Natural killer cell treated with Interleukin-12 subunit alpha and Interleukin-12 subunit beta and Interleukin-15 and Interleukin-18, amount 100 ng/mL, for 72 hours (primary cell): Measurements from ENCODE around the gene KLHDC9. TPM values are rescaled to one million over a fixed set of nuclear protein-coding genes. Genes with fewer than 3 reads are reported as not detected.
"Not testable (repeated sequence)": the region's sequence is repeated elsewhere in the genome, so short reads cannot be mapped to it uniquely, and the experiment has no call there.

Experiments
- ATAC-seq, 2 donors: fragments of 150-1000 bp; cut with Tn5 transposase in 1 of 2; sonication (Bioruptor Pico), chemical (Tn5 transposase) in 1 of 2; 2 replicates each; pipeline ENCODE4 v1.10.0; 2021
- DNase-seq: peaks from one replicate; pipeline ENCODE4 v3.0.0; 2022; ENCODE audit warnings: low spot score
- H3K27ac Mint-ChIP-seq, 2 donors: 1 replicate in 1 of 2; 2 replicates in 1 of 2; pipeline ENCODE4 v1.8.0; 2022; ENCODE audit warnings: mixed read lengths in 2 of 2, mild to moderate bottlenecking in 1 of 2, moderate library complexity in 1 of 2
- H3K27me3 Mint-ChIP-seq, 2 donors: 1 replicate in 1 of 2; 2 replicates in 1 of 2; pipeline ENCODE4 v1.8.0; 2022; ENCODE audit warnings: mixed read lengths in 2 of 2
- H3K36me3 Mint-ChIP-seq: one replicate; pipeline ENCODE4 v1.8.0; 2022; ENCODE audit warnings: mixed read lengths
- H3K4me1 Mint-ChIP-seq, 2 donors: 1 replicate in 1 of 2; 2 replicates in 1 of 2; pipeline ENCODE4 v1.8.0; 2022; ENCODE audit warnings: low read depth in 2 of 2, mixed read lengths in 2 of 2, mild to moderate bottlenecking in 1 of 2
- H3K4me3 Mint-ChIP-seq: one replicate; pipeline ENCODE4 v1.8.0; 2022; ENCODE audit warnings: mixed read lengths
- H3K9me3 Mint-ChIP-seq: 2 replicates; pipeline ENCODE4 v1.8.0; 2022; ENCODE audit warnings: mixed read lengths
- total RNA-seq, 2 donors: library from RNA; stranded (reverse); gene quantifications; one replicate each; pipeline ENCODE4 v1.2.3, GENCODE V29; 2022

KLHDC9 gene, protein sequence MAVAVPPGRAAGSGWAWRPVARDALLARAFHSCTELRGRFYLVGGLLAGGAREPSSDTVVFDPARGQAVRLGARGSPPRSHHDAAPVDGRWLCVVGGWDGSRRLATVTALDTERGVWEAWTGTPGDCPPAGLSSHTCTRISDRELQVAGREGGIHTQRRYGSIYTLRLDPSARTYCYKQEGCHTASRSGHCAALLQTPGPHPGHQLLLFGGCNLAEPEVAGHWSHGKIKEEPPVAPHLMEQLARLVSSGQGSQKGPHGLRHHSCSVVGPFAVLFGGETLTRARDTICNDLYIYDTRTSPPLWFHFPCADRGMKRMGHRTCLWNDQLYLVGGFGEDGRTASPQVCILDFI
- total RNA-seq = under 1 TPM in 1 of 2 donors, not detected in 1; 0.64 TPM

- ATAC-seq (peak; percentile 87 to 89), DNase-seq (peak; percentile 92)
- Mint-ChIP-seq H3K4me3 (peak within 1 kb of the TSS; percentile 94), H3K27ac (peak within 1 kb of the TSS; percentile 78 to 98), H3K36me3 (no peaks in the 10 kb centered on the region), H3K27me3 (no peaks in the 10 kb centered on the region), H3K4me1 (peaks cover 20 to 26% of the 10 kb centered on the region in 2 donors), H3K9me3 (no peaks in the 10 kb centered on the region)
Observed at GRCh38 chr1:161098210-161099068, at the start of gene KLHDC9. TSS of gene KLHDC9 (plus strand) at chr1:161098361. CDS start at chr1:161098536, 175 bp downstream.

DNA sequence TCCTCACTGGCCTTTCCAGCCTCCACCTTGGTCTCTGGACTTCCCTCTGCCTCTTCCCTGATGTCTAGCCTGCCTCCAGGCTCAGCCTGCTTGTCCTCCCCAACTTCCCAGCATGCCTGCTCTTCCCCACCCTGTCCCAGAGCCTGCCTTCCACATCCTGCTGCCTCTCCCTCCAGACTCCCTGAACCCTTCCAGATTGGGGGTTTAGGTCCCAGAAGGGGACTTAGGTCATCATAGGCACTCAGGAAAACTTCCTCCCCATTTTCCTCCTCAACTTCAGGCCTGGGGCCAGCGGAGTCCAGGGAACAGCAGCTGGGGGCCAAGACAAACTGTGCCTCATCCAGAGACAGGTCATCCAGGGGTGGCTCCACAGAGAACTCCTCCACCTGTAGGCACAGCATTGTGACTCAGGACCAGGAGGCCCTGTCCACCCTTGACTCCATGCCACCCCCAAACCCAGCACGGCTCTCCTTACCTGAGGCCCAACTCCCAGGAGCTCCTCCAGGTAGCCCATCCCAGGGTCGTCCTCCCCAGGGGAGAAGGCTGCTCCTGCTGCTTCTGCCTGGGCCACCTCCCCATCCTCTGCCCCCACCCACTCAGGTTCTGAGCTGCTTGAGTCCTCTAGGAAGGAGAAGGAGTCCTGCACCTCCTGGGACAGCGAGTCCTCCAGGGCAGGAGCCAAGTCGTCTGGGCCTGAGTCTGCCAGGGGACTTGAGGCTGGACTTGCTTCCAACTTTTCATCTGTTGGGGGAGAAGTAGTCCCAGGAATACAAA lies 49.0 kb upstream of the KLHDC9 start:
- H3K9me3 Mint-ChIP-seq = no peaks in the 10 kb centered on the region
- peaks cover 48 to 57% of the 10 kb centered on the region in 2 donors for H3K4me1 Mint-ChIP-seq
- DNase-seq (no peak), ATAC-seq (no peak)
- H3K27me3 Mint-ChIP-seq = no peaks in the 10 kb centered on the region
- peak overlapping the region; percentile 49 to 97 for H3K27ac Mint-ChIP-seq
- H3K36me3 Mint-ChIP-seq = peaks cover 43% of the 10 kb centered on the region
- peak overlapping the region; percentile 12 for H3K4me3 Mint-ChIP-seq

GRCh38 chr1:161051219-161051618 lies 46.9 kb upstream of the KLHDC9 start:
- H3K27me3 Mint-ChIP-seq = no peaks in the 10 kb centered on the region
- H3K4me3 Mint-ChIP-seq = no peak overlapping the region
- peak overlapping the region in 1 of 2 donors; percentile 64 for H3K27ac Mint-ChIP-seq
- ATAC-seq = no peak
- DNase-seq = no peak
- peaks cover 39 to 46% of the 10 kb centered on the region in 2 donors for H3K4me1 Mint-ChIP-seq
- H3K9me3 Mint-ChIP-seq = no peaks in the 10 kb centered on the region
- H3K36me3 Mint-ChIP-seq = peaks cover 34% of the 10 kb centered on the region

DNA sequence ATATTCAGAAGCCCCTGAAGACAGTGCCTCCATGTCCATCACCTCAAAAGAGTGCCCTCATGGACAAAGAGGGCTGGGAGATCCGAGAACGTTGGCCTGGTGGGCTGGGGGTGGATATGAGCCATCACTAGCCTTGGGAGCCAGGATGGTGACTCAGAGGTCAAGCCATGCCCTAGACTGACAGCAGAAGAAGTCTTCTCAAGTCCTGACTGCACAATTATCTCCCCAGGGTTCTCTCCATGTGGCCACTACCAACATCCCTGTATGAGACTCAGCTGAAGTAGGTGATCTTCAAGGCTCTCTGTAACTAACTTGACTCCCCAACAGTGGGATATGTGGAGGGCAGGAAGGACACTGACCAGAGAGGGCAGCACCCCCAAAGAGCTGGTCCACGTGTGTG lies 45.3 kb upstream of the KLHDC9 start:
- no peak overlapping the region for H3K4me3 Mint-ChIP-seq
- H3K36me3 Mint-ChIP-seq = peaks cover 40% of the 10 kb centered on the region
- ATAC-seq (no peak), DNase-seq (no peak)
- H3K4me1 Mint-ChIP-seq = peaks cover 33 to 44% of the 10 kb centered on the region in 2 donors
- no peaks in the 10 kb centered on the region for H3K9me3 Mint-ChIP-seq
- H3K27me3 Mint-ChIP-seq = no peaks in the 10 kb centered on the region
- H3K27ac Mint-ChIP-seq = peak overlapping the region; percentile 42 to 47

DNA sequence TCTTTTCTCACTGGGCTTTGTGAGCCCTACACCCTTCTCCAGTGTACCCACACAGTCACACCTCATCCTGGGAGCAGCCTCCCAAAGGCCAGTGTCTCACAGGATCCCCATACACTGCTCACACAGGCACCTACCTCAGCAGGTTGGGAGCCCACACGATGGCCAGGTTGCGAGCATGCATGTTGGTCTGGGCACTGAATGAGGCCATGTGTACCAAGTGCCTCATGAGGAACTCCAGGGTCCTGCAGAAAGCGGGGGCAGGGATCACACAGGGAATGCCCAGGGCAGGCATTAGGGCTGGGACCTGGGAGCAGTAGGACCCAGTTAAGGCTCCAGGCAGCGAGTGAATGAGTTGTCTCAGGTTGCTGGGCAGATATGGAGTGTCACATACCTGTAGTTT lies 43.9 kb upstream of the KLHDC9 start:
- Mint-ChIP-seq H3K4me3 (no peak overlapping the region), H3K4me1 (peaks cover 29 to 36% of the 10 kb centered on the region in 2 donors), H3K36me3 (peaks cover 33% of the 10 kb centered on the region), H3K27me3 (no peaks in the 10 kb centered on the region), H3K9me3 (no peaks in the 10 kb centered on the region), H3K27ac (no peak overlapping the region)
- no peak for ATAC-seq
- no peak for DNase-seq

DNA sequence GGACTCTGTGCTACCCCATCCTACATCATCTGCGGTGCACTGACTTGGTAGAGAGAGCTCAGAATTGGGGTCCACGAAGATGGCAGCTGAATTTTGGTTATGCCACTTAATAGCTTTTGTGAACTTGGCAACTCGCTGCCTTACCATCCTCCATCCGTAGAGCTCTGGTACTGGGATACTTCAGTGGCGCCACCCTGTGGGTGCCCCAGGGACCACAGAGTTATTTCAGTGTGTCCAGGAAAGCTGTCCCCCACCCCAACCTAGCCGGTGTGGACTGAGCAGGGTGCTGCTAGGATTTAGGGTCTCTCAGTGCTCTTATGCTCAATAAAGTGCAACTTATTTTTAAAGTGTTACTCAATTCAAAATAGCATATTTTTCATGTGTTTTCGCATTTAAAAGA lies 43.4 kb upstream of the KLHDC9 start:
- peaks cover 33% of the 10 kb centered on the region for H3K36me3 Mint-ChIP-seq
- H3K27ac Mint-ChIP-seq = no peak overlapping the region
- ATAC-seq (no peak), DNase-seq (no peak)
- no peaks in the 10 kb centered on the region for H3K9me3 Mint-ChIP-seq
- no peaks in the 10 kb centered on the region for H3K27me3 Mint-ChIP-seq
- H3K4me3 Mint-ChIP-seq = no peak overlapping the region
- H3K4me1 Mint-ChIP-seq = peaks cover 35 to 41% of the 10 kb centered on the region in 2 donors

- Mint-ChIP-seq H3K4me1 (peaks cover 45 to 47% of the 10 kb centered on the region in 2 donors), H3K36me3 (peaks cover 19% of the 10 kb centered on the region), H3K27me3 (no peaks in the 10 kb centered on the region), H3K4me3 (no peak overlapping the region), H3K27ac (peak overlapping the region; percentile 67 to 86), H3K9me3 (no peaks in the 10 kb centered on the region)
- DNase-seq = no peak
- no peak for ATAC-seq
Observed at GRCh38 chr1:161059293-161059692, 38.9 kb upstream of the KLHDC9 start.

GRCh38 chr1:161061419-161061818 lies 36.7 kb upstream of the KLHDC9 start:
- peaks cover 20% of the 10 kb centered on the region for H3K36me3 Mint-ChIP-seq
- no peaks in the 10 kb centered on the region for H3K27me3 Mint-ChIP-seq
- ATAC-seq = no peak
- peaks cover 44 to 53% of the 10 kb centered on the region in 2 donors for H3K4me1 Mint-ChIP-seq
- no peak overlapping the region for H3K4me3 Mint-ChIP-seq
- DNase-seq = no peak
- H3K27ac Mint-ChIP-seq = peak overlapping the region; percentile 10 to 86
- H3K9me3 Mint-ChIP-seq = no peaks in the 10 kb centered on the region

DNA sequence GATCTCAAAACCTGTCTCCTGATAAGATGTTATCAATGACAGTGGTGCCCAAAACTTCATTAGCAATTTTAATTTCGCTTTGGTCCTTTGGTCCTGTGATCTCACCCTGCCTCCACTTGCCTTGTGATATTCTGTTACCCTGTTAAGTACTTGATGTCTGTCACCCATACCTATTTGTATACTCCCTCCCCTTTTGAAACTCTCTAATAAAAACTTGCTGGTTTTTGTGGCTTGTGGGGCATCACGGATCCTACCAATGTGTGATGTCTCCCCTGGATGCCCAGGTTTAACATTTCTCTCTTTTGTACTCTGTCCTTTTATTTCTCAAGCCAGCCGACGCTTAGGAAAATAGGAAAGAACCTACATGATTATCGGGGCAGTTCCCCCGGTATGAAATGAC lies 34.2 kb upstream of the KLHDC9 start:
- not testable (repeated sequence) for H3K9me3 Mint-ChIP-seq, ATAC-seq, H3K27me3 Mint-ChIP-seq, DNase-seq
- Mint-ChIP-seq H3K27ac (peak overlapping the region; percentile 87 to 91), H3K4me3 (peak overlapping the region; percentile 92), H3K4me1 (peaks cover 59 to 73% of the 10 kb centered on the region in 2 donors), H3K36me3 (peaks cover 19% of the 10 kb centered on the region)

GRCh38 chr1:161065681-161066080 lies 32.5 kb upstream of the KLHDC9 start:
- Mint-ChIP-seq H3K36me3 (peaks cover 19% of the 10 kb centered on the region), H3K4me1 (peaks cover 61 to 66% of the 10 kb centered on the region in 2 donors), H3K27ac (peak overlapping the region in 1 of 2 donors; percentile 91), H3K4me3 (peak overlapping the region; percentile 95)
- DNase-seq, H3K27me3 Mint-ChIP-seq, H3K9me3 Mint-ChIP-seq, ATAC-seq: not testable (repeated sequence)

DNA sequence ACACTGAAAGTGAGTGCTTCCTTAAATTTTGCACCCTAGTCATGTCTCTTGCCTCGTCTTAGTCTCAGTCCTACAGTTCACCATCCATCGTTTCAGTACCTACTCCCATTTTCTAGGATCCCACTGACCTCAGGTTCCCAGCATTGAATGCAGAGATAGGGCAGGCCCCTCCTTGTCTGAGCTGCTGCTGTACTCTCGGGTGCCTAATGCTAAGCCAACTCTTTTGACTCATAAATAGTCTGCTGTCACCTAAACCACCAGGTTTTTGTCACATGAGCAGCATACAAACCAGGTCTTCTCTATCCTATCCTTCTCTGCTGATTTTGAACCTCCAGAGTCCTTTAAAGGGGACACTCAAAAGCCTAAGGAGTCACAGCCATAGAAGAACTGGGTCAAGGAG lies 31.5 kb upstream of the KLHDC9 start:
- Mint-ChIP-seq H3K4me3 (peak overlapping the region; percentile 95), H3K4me1 (peaks cover 61 to 75% of the 10 kb centered on the region in 2 donors)

GRCh38 chr1:161068306-161069234 lies 29.6 kb upstream of the KLHDC9 start:
- Mint-ChIP-seq H3K4me3 (peak overlapping the region; percentile 95), H3K27ac (peak overlapping the region; percentile 84 to 91), H3K36me3 (peaks cover 19% of the 10 kb centered on the region), H3K27me3 (no peaks in the 10 kb centered on the region), H3K9me3 (no peaks in the 10 kb centered on the region), H3K4me1 (peaks cover 63 to 65% of the 10 kb centered on the region in 2 donors)
- peak; percentile 90 for DNase-seq
- ATAC-seq = peak; percentile 81 to 87

More for the DNA sequence above, 31.5 kb upstream of the KLHDC9 start:
- DNase-seq (no peak), ATAC-seq (no peak)
- Mint-ChIP-seq H3K36me3 (peaks cover 19% of the 10 kb centered on the region), H3K9me3 (no peaks in the 10 kb centered on the region), H3K27ac (peak overlapping the region; percentile 84 to 91), H3K27me3 (no peaks in the 10 kb centered on the region)
